GM10248 (cell line): ENCODE results near the gene ENPP3.

Experiments used
- CTCF ChIA-PET: fragments of 300-600 bp; sonication (Branson Sonifier 250); formaldehyde crosslinking; extraction: SDS; loops from one replicate; lab custom pipeline; 2021; ENCODE audit warnings: antibody characterized with exemption; lab: Yijun Ruan, JAX
- POLR2A ChIA-PET: fragments of 350-650 bp; sonication (Branson Sonifier 250); formaldehyde crosslinking; extraction: SDS; loops from one replicate; lab custom pipeline; 2020; ENCODE audit warnings: antibody characterized with exemption; lab: Yijun Ruan, JAX
- DNase-seq: peaks from one replicate; pipeline ENCODE4 v3.0.0; 2012; ENCODE audit errors: extremely low spot score
- TF ChIP-seq, protein P1 (sequence below): IDR thresholded peaks from 2 replicates; pipeline ENCODE4 v1.5.1; 2012; ENCODE audit warnings: mild to moderate bottlenecking, low read depth; ENCODE audit errors: extremely low read depth, missing control alignments, control extremely low read depth

ENPP3 gene

DNA sequence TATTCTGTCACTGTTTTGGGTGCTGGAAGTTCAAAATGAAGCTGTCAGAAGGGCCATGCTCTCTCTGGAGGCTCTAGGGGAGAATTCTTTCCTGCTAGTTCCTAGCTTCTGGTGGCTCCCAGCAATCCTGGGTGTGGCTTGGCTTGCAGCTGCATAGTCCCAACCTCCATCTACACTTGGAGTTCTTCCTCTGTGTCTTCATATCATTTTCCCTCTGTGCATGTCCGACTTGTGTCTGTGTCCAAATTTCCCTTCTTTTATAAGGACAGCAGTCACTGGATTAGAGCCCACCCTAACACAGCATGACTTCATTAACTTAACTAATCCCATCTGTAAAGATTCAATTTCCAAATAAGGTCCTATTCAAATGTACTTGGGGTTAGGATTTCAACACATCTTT is 147.5 kb downstream of the ENPP3 start:
- no peak for DNase-seq
- CTCF ChIA-PET, result no interaction called here
- TF ChIP-seq, protein P1, sequence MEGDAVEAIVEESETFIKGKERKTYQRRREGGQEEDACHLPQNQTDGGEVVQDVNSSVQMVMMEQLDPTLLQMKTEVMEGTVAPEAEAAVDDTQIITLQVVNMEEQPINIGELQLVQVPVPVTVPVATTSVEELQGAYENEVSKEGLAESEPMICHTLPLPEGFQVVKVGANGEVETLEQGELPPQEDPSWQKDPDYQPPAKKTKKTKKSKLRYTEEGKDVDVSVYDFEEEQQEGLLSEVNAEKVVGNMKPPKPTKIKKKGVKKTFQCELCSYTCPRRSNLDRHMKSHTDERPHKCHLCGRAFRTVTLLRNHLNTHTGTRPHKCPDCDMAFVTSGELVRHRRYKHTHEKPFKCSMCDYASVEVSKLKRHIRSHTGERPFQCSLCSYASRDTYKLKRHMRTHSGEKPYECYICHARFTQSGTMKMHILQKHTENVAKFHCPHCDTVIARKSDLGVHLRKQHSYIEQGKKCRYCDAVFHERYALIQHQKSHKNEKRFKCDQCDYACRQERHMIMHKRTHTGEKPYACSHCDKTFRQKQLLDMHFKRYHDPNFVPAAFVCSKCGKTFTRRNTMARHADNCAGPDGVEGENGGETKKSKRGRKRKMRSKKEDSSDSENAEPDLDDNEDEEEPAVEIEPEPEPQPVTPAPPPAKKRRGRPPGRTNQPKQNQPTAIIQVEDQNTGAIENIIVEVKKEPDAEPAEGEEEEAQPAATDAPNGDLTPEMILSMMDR, result no peak
- POLR2A ChIA-PET, result no interaction called here

DNA sequence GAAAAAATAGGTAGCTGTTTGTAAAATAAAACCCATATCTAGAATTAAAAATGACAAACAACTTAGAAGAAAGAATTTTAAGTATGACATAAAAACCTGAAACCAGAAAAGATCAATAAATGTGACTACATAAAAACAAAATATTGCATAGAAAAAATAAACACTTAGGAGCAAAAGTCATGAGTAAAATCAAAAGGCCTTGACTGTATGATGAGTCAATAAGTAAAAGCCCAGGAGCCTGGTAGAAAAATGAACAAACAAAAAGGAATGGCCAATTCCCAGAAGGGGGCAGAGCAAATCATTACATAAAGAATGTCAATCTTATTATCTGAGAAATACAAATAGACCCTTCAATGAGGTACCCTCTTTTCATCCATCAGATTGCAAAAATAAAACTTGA is 150.0 kb downstream of the ENPP3 start:
- TF ChIP-seq, protein P1, result no peak
- POLR2A ChIA-PET, result no interaction called here
- no peak for DNase-seq
- CTCF ChIA-PET, result no interaction called here

DNA sequence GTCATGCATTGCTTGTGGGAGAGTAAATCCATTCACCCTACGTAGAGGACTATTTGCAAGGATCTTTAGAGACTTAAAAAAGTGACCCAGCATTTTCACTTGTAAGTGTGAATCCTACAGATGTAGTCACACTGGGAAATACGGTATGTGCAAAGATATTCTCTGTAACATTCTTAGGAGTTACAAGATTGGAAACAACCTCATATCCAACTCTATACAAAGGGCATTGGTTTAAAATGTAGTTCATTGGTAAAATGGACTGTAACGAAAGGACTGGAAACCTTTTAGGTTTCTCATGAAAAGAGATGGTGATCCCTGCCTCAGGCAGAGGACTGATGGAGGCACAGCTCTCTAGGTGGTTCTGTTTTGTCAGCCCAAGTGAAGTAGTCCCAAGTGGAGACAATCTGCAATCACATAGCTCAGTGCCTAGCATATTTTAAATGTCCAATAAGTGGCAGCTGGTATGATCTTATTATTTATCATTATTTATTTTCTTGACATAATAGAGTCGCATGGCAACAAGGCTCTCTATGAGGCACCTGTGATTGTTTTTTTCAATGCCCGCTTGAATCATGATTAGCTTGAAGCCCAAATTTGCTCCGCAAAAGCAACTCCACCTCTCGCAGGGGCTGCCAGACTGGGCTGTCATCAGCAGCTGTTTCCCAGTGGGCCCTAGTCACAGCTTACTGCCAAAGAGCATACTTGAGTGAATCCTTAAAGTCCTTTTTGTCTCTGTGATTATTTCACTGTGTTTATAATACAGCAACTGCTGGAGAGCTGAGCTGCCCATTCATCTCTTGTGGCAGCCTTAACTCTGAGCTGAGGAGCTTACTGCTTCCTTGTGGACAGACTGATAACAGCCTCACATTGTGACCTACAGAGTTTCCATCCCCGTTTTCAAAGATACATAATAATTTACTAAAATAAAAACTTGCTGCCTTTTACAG is 150.9 kb downstream of the ENPP3 start:
- no peak for DNase-seq
- POLR2A ChIA-PET, result no interaction called here
- CTCF ChIA-PET, result no interaction called here
- TF ChIP-seq, protein P1, result no peak

DNA sequence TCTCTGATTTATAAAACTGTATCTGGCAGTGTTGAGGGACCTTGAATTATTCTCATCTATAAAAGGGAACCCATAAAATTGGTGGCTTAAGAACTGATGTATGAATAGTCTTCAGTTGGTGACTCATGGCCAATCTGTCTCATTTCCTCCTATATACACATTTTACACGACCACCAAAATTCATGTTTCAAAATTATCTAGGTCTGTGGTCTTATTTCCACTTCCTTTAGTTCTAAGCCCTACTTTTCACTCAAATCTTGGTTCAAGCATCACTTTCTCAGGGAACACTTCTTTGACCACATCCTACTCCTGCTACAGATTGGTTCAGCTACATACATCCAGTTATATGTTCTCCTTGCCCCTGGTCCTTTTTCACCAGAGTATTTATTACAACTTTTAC is 152.1 kb downstream of the ENPP3 start:
- TF ChIP-seq, protein P1, result no peak
- POLR2A ChIA-PET, result no interaction called here

DNA sequence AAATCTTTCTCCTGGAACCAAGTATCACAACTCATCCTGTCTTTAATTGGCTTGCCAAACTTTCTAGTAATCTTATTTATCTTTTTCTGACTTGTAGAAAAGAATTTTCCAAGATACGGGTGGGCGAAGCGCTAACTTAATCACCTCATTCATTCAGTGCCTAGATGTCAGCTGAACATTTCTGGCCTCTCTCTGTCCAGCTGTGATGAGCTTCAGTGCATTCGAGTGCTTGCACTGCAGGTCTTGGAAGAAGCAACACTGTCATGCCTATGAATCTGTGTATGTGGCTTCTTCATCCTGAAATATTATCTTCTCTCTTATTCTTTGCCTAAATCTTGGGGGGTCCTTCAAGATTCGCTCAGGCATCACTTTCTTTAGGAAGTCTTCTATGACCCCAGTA is 154.4 kb downstream of the ENPP3 start:
- ChIA-PET POLR2A (no interaction called here), CTCF (no interaction called here)
- DNase-seq, result no peak
- TF ChIP-seq, protein P1, result no peak

More for the DNA sequence above, 152.1 kb downstream of the ENPP3 start:
- CTCF ChIA-PET, result no interaction called here
- no peak for DNase-seq

DNA sequence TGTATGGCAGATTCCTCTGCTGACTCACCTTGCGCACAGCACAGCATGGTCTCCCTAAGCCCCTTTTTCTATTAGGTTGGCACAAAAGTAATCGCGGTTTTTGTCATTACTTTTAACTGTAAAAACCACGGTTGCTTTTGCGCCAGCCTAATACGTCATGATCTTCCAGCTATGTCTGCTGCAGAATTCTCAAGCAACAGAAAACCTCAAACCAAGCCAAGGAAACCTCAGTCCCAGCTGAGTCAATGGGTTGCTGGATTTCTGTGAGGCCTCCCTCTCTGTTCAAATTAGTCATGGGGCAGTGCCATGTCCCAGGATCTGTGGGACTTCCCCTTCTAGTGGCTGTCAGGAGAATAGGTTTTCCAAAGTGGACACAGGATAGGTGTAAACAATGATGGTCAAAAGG is 155.0 kb downstream of the ENPP3 start:
- ChIA-PET POLR2A (no interaction called here), CTCF (no interaction called here)
- TF ChIP-seq, protein P1, result no peak
- DNase-seq, result no peak

DNA sequence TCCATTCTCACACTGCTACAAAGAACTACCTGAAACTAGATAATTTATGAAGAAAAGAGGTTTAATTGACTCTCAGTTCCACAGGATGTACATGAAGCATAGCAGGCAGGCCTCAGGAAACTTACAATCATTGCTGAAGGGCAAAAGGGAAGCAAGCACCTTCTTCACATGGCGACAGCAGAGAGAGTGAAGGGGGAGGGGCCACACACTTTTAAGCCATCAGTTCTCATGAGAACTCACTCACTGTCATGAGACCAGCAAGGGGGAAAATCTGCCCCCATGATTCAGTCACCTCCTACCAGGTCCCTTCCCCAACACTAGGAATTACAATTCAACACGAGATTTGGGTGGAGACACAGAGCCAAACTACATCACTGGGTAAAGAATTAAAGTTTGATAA is 158.3 kb downstream of the ENPP3 start:
- CTCF ChIA-PET, result no interaction called here
- TF ChIP-seq, protein P1, result no peak
- POLR2A ChIA-PET, result no interaction called here
- no peak for DNase-seq
